Measurements from ENCODE around the gene TRIM63. TPM values are rescaled to one million over a fixed set of nuclear protein-coding genes. Genes with fewer than 3 reads are reported as not detected.

Gene TRIM63
- total RNA-seq, 1 experiment from 2014 or later, result not detected

- Histone ChIP-seq H4K5ac (ENCODE audit: insufficient read length, low read depth, low read length) (no peak overlapping the region), H3K79me1 (ENCODE audit: insufficient read depth, low read depth, low read length, poor library complexity, severe bottlenecking) (no peaks in the 10 kb centered on the region), H3K79me2 (ENCODE audit: insufficient read depth, low read length) (no peaks in the 10 kb centered on the region), H4K91ac (ENCODE audit: insufficient read length, low read depth, low read length) (no peak overlapping the region), H2BK20ac (ENCODE audit: low read depth, low read length, poor library complexity, severe bottlenecking) (no peak overlapping the region), H2AK5ac (ENCODE audit: insufficient read length, low read length) (no peak overlapping the region), H2BK120ac (ENCODE audit: low read depth, low read length, poor library complexity, severe bottlenecking) (no peak overlapping the region), H3K4ac (ENCODE audit: low read depth, low read length) (no peak overlapping the region), H3K14ac (ENCODE audit: insufficient read depth, low read length) (no peak overlapping the region), H4K20me1 (ENCODE audit: control insufficient read depth, insufficient read depth, insufficient read length) (no peaks in the 10 kb centered on the region), H3K27me3 (ENCODE audit: insufficient read depth, low read length) (no peaks in the 10 kb centered on the region), H3K9me3 (ENCODE audit: control insufficient read depth, low read depth, low read length) (no peaks in the 10 kb centered on the region), H3K23ac (ENCODE audit: insufficient read length, low read depth, low read length) (no peak overlapping the region), H3K18ac (ENCODE audit: insufficient read length, low read depth, low read length) (no peak overlapping the region), H3K4me2 (ENCODE audit: insufficient read depth, insufficient read length, low read length) (no peak overlapping the region), H2BK5ac (ENCODE audit: insufficient read length, low read length) (no peak overlapping the region), H3K23me2 (ENCODE audit: insufficient read length, low read depth, low read length, poor library complexity, severe bottlenecking) (no peaks in the 10 kb centered on the region), H3K9ac (ENCODE audit: extremely low read depth, insufficient read length, low read length) (no peak overlapping the region), H3K56ac (ENCODE audit: insufficient read length, low read depth, low read length) (no peak overlapping the region), H4K8ac (replicated peaks; ENCODE audit: insufficient read length, low read depth, low read length) (no peak overlapping the region), H3T11ph (ENCODE audit: low read length) (no peak overlapping the region), H2BK12ac (ENCODE audit: insufficient read length, low read depth, low read length) (no peak overlapping the region), H2AFZ (ENCODE audit: low read length) (peak overlapping the region; percentile 85), H3K4me1 (ENCODE audit: insufficient read depth, low read length) (no peaks in the 10 kb centered on the region; the same call in 1 of the 2 replicates), H3K27ac (ENCODE audit: insufficient read length, low read depth, low read length) (no peak overlapping the region), H2BK15ac (ENCODE audit: low read depth, low read length) (no peak overlapping the region)
- no peaks in the 10 kb centered on the region for H3K9me3 Mint-ChIP-seq
- H3K4me1 Mint-ChIP-seq, result peaks cover 15 to 20% of the 10 kb centered on the region in 2 experiments
- DNase-seq, result peak; percentile 78
- no peaks in the 10 kb centered on the region for H3K36me3 Mint-ChIP-seq (ENCODE audit: insufficient read depth in 1 of 3, low read depth in 3 of 3)
- peak overlapping the region in 1 of 2 experiments; percentile 37; a peak in 1 of 5 replicates for H3K4me3 Mint-ChIP-seq
- WGBS (ENCODE audit: extremely low coverage, insufficient read length, low lambda C conversion rate), result no CpG with 5 or more reads among the region's 6 CpGs
- H3K27ac Mint-ChIP-seq, result peak overlapping the region in 1 of 3 experiments; percentile 71; a peak in 4 of 7 replicates
- H3K27me3 Mint-ChIP-seq (ENCODE audit: low read depth), result peaks cover 2% of the 10 kb centered on the region
- TF ChIP-seq CTCF (conservative IDR thresholded peaks at IDR 0.05), result peak; percentile 73
Observed at GRCh38 chr1:26009796-26010447, 57.5 kb downstream of the TRIM63 start.
